K562 (cell line): Measurements from ENCODE around the gene STX1A. TPM values are rescaled to one million over a fixed set of nuclear protein-coding genes. Genes with fewer than 3 reads are reported as not detected.

Source experiments
- E2F6 ChIP-seq, 2 experiments: IDR thresholded peaks; 2 replicates each; pipeline ENCODE4 v1.6.1; 2011; ENCODE audit warnings: borderline replicate concordance in 1 of 2, control low read depth in 1 of 2, low read depth in 1 of 2, low read length in 1 of 2, mild to moderate bottlenecking in 1 of 2, mixed read lengths in 1 of 2, moderate library complexity in 1 of 2; ENCODE audit not compliant: insufficient read depth in 1 of 2, insufficient read length in 1 of 2, poor library complexity in 1 of 2, severe bottlenecking in 1 of 2; ENCODE audit errors: extremely low read depth in 1 of 2
- ELK3 ChIP-seq: fragments of 450-650 bp; formaldehyde crosslinking; IDR thresholded peaks from 2 replicates; pipeline ENCODE4 v1.4.0; 2020; ENCODE audit warnings: mild to moderate bottlenecking
- FOXP4 ChIP-seq: sonication (generic); formaldehyde crosslinking; IDR thresholded peaks from 2 replicates; pipeline ENCODE4 v1.8.0; 2022; ENCODE audit warnings: mild to moderate bottlenecking, missing genetic modification reagents, borderline replicate concordance
- NFE2L1 ChIP-seq: fragments of 450-650 bp; IDR thresholded peaks from 2 replicates; pipeline ENCODE4 v1.6.1; 2016; ENCODE audit warnings: missing genetic modification characterization, low read depth, mild to moderate bottlenecking, missing compliant biosample characterization, moderate library complexity, borderline replicate concordance
- RB1 ChIP-seq: fragments of 450-650 bp; IDR thresholded peaks from 2 replicates; pipeline ENCODE4 v1.6.1; 2017; ENCODE audit warnings: low read depth, mild to moderate bottlenecking
- TAF1 ChIP-seq: IDR thresholded peaks from 2 replicates; pipeline ENCODE4 v1.6.1; 2011; ENCODE audit warnings: mild to moderate bottlenecking, low read length, moderate library complexity; ENCODE audit not compliant: insufficient read depth, control insufficient read depth, severe bottlenecking; ENCODE audit errors: extremely low read depth
- TEAD1 ChIP-seq, 2 experiments: fragments of 450-650 bp in 1 of 2; sonication (generic) in 1 of 2; formaldehyde crosslinking; IDR thresholded peaks; 2 replicates each; pipeline versions ENCODE4 v1.4.0 to v1.8.0; 2020 to 2022; ENCODE audit warnings: mild to moderate bottlenecking in 2 of 2, missing genetic modification reagents in 1 of 2
- USF2 ChIP-seq: sonication (generic); formaldehyde crosslinking; IDR thresholded peaks from 2 replicates; pipeline ENCODE4 v1.5.0; 2020; ENCODE audit warnings: missing genetic modification reagents
- ZNF324 ChIP-seq: fragments of 250-450 bp; sonication (Bioruptor Pico); IDR thresholded peaks from 2 replicates; pipeline ENCODE4 v1.4.0; 2020; ENCODE audit warnings: mild to moderate bottlenecking
- polyA plus RNA-seq, 8 experiments: library from polyadenylated mRNA; depleted of rRNA in 4 of 8; stranded (reverse) in 5 of 8; unstranded in 3 of 8; fragments of >200 nt; fragmentation: Nextera tagmentation in 2 of 8; fragmentation: Illumina TruSeq in 1 of 8; extraction: Ambion mirVana in 2 of 8; extraction: Trizol in 1 of 8; gene quantifications; 2 replicates each; pipeline versions ENCODE4 v1.2.1 to v1.2.3, GENCODE V29; 2011 to 2014; ENCODE audit warnings: inconsistent platforms in 1 of 8, missing spikeins in 1 of 8
- total RNA-seq, 7 experiments: library from RNA; depleted of rRNA in 6 of 7; stranded (reverse); fragments of >200 nt in 6 of 7; fragmentation: Illumina TruSeq in 2 of 7; extraction: Trizol in 2 of 7; gene quantifications; 2 replicates each; pipeline versions ENCODE4 v1.2.1 to v1.2.3, GENCODE V29; 2011 to 2021; ENCODE audit warnings: low replicate concordance in 1 of 7

STX1A gene
- total and polyA plus RNA-seq, 9 of the 15 experiments (the other 6 are each of a cell fraction or from before 2014, with no cell fraction given) = 0.04 to 15.1 (median 6.3) TPM

GRCh38 chr7:73682745-73683055 lies 36.8 kb downstream of the STX1A start (continued):
- peak in 1 of 2 experiments; percentile 63 for TF ChIP-seq E2F6 (IDR thresholded peaks at IDR 0.05; ENCODE audit: borderline replicate concordance in 1 of 2, extremely low read depth in 1 of 2, insufficient read depth in 1 of 2, insufficient read length in 1 of 2, low read depth in 1 of 2, low read length in 1 of 2, poor library complexity in 1 of 2, severe bottlenecking in 1 of 2)
- peak; percentile 16; the same call in 1 of the 2 replicates for TF ChIP-seq RB1
- TF ChIP-seq TEAD1 (CRISPR knock-in tag; IDR thresholded peaks at IDR 0.05) = 0 out of 4 replicates have a peak, but pooled peaks of 1 of the 2 experiments have one; percentile 7
- no peak for TF ChIP-seq USF2 (CRISPR knock-in tag)
- no peak for TF ChIP-seq NFE2L1 (tag)
- no peak for TF ChIP-seq TAF1
- no peak for TF ChIP-seq ZNF324 (CRISPR knock-in tag)
- peak; percentile 87; the same call in 1 of the 2 replicates for TF ChIP-seq FOXP4 (CRISPR knock-in tag)
- no peak for TF ChIP-seq ELK3 (CRISPR knock-in tag)
